ENCODE results near the gene DOCK11.
"Not testable (repeated sequence)": the region's sequence is repeated elsewhere in the genome, so short reads cannot be mapped to it uniquely, and the experiment has no call there.

The DOCK11 gene

GRCh38 chrX:118714521-118714920 is 218.9 kb downstream of the DOCK11 start:
- Histone ChIP-seq H2AFZ (ENCODE audit: low read depth, low read length) (no peak overlapping the region), H3K36me3 (ENCODE audit: insufficient read depth, low read length) (no peaks in the 10 kb centered on the region), H3K9me3 (ENCODE audit: insufficient read depth, low read length, severe bottlenecking) (no peaks in the 10 kb centered on the region), H3K27ac (ENCODE audit: low read length) (no peak overlapping the region), H3K27me3 (ENCODE audit: insufficient read depth, low read length, poor library complexity) (no peaks in the 10 kb centered on the region), H3K4me2 (ENCODE audit: insufficient read depth, low read length) (no peak overlapping the region), H3K4me3 (ENCODE audit: low read depth in 1 of 2, low read length in 2 of 2) (no peak overlapping the region), H3K4me1 (ENCODE audit: insufficient read depth, low read length) (no peaks in the 10 kb centered on the region), H4K20me1 (ENCODE audit: insufficient read depth, low read length) (no peaks in the 10 kb centered on the region), H3K79me2 (ENCODE audit: insufficient read depth, low read length) (no peaks in the 10 kb centered on the region), H3K9ac (ENCODE audit: low read depth, low read length) (no peak overlapping the region)
- TF ChIP-seq CTCF (IDR thresholded peaks at IDR 0.05; ENCODE audit: borderline replicate concordance, extremely low read depth, low read length, poor library complexity, severe bottlenecking): no peak
- TF ChIP-seq EZH2 (IDR thresholded peaks at IDR 0.05; ENCODE audit: borderline replicate concordance, low read depth, low read length, severe bottlenecking): no peak
- ATAC-seq (ENCODE audit: insufficient read depth, low read depth): no peak
- no peak for DNase-seq

- not testable (repeated sequence) for H3K27ac ChIP-seq (ENCODE audit: low read length); H3K79me2 ChIP-seq (ENCODE audit: insufficient read depth, low read length); DNase-seq; H3K4me1 ChIP-seq (ENCODE audit: insufficient read depth, low read length); H3K4me2 ChIP-seq (ENCODE audit: insufficient read depth, low read length); H3K27me3 ChIP-seq (ENCODE audit: insufficient read depth, low read length, poor library complexity); H4K20me1 ChIP-seq (ENCODE audit: insufficient read depth, low read length); ATAC-seq (ENCODE audit: insufficient read depth, low read depth); H3K9me3 ChIP-seq (ENCODE audit: insufficient read depth, low read length, severe bottlenecking); H3K4me3 ChIP-seq (ENCODE audit: low read depth in 1 of 2, low read length in 2 of 2); H3K36me3 ChIP-seq (ENCODE audit: insufficient read depth, low read length); H3K9ac ChIP-seq (ENCODE audit: low read depth, low read length); H2AFZ ChIP-seq (ENCODE audit: low read depth, low read length)
Measured at GRCh38 chrX:118715917-118716316, 220.3 kb downstream of the DOCK11 start.

GRCh38 chrX:118716833-118717232 is 221.2 kb downstream of the DOCK11 start:
- H3K9ac ChIP-seq (ENCODE audit: low read depth, low read length); ATAC-seq (ENCODE audit: insufficient read depth, low read depth); H3K4me3 ChIP-seq (ENCODE audit: low read depth in 1 of 2, low read length in 2 of 2); H3K79me2 ChIP-seq (ENCODE audit: insufficient read depth, low read length); H3K9me3 ChIP-seq (ENCODE audit: insufficient read depth, low read length, severe bottlenecking); H3K27me3 ChIP-seq (ENCODE audit: insufficient read depth, low read length, poor library complexity); H2AFZ ChIP-seq (ENCODE audit: low read depth, low read length); H3K4me1 ChIP-seq (ENCODE audit: insufficient read depth, low read length); H3K36me3 ChIP-seq (ENCODE audit: insufficient read depth, low read length); H4K20me1 ChIP-seq (ENCODE audit: insufficient read depth, low read length); H3K4me2 ChIP-seq (ENCODE audit: insufficient read depth, low read length); H3K27ac ChIP-seq (ENCODE audit: low read length); DNase-seq: not testable (repeated sequence)

GRCh38 chrX:118717678-118718391 is 222.2 kb downstream of the DOCK11 start:
- Histone ChIP-seq H3K9me3 (ENCODE audit: insufficient read depth, low read length, severe bottlenecking) (no peaks in the 10 kb centered on the region), H3K79me2 (ENCODE audit: insufficient read depth, low read length) (no peaks in the 10 kb centered on the region), H3K9ac (ENCODE audit: low read depth, low read length) (no peak overlapping the region), H3K27ac (ENCODE audit: low read length) (no peak overlapping the region), H3K4me3 (ENCODE audit: low read depth in 1 of 2, low read length in 2 of 2) (no peak overlapping the region), H3K4me1 (ENCODE audit: insufficient read depth, low read length) (no peaks in the 10 kb centered on the region), H3K4me2 (ENCODE audit: insufficient read depth, low read length) (no peak overlapping the region), H3K27me3 (ENCODE audit: insufficient read depth, low read length, poor library complexity) (no peaks in the 10 kb centered on the region), H3K36me3 (ENCODE audit: insufficient read depth, low read length) (no peaks in the 10 kb centered on the region), H4K20me1 (ENCODE audit: insufficient read depth, low read length) (no peaks in the 10 kb centered on the region), H2AFZ (ENCODE audit: low read depth, low read length) (no peak overlapping the region)
- DNase-seq (no peak), ATAC-seq (ENCODE audit: insufficient read depth, low read depth) (no peak)
- TF ChIP-seq CTCF (IDR thresholded peaks at IDR 0.05; ENCODE audit: borderline replicate concordance, extremely low read depth, low read length, poor library complexity, severe bottlenecking) (no peak), EZH2 (IDR thresholded peaks at IDR 0.05; ENCODE audit: borderline replicate concordance, low read depth, low read length, severe bottlenecking) (no peak)

All from DND-41 (cell line).